GM18511 (cell line): Measurements from ENCODE around the gene TRMT44.
"Not testable (repeated sequence)": the region's sequence is repeated elsewhere in the genome, so short reads cannot be mapped to it uniquely, and the experiment has no call there.

Source experiments
- ATAC-seq: cut with Tn5 transposase; IDR thresholded peaks from one replicate; pipeline ENCODE4 v1.9.1; 2021; ENCODE audit warnings: mild to moderate bottlenecking, moderate library complexity; ENCODE audit not compliant: unreplicated experiment

The TRMT44 gene

DNA sequence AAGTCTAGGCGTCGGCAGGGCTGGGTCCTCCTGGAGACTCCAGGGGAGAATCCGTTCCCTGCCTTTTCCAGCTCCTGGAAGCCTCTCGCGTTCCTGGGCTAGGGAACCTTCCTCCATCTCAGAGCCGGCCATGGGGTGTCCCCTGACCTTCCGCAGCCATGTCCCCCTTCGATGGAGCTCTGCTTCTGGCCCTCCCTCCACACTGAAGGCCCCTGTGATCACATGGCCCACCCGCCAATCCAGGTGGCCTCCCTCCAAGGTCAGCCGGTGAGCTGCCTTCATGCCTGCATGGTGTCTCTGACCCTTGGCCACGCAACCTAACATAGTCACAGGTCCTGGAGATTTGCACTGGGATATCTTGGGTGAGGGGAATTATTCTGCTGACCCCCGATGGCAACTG lies 69.6 kb downstream of the TRMT44 start:
- no peak for ATAC-seq

DNA sequence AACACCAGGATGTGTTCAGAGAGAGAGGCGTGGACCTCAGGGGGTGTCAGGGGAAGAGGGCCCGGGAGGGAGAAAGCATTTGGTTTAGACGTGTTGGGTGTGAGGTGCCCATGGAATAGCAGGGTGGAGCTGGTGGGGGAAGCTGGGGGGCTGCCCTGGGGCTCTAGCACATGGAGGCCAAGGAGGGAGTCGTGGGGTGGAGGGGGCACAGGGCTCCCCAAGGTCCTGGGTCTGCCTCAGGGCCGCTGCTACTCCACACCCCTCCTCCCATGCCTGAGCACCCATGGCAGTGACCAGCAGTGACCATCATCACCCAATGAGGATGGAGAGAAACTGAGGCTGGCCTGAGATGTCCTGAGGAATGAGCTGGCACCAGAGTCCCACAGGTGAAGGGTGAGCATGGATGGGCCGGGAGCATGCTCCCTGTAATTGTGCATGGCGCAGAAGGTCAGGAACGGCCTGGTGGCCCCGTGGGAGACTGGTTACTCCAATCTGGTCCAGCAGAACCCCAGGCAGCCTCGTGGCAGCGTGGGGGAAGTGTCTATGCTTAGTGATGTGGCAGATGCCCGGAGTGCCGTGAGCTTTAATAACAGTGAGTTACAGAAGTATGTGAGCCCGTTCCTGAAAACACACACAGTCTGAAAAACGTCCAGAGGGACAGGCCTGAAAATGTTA lies 70.2 kb downstream of the TRMT44 start:
- ATAC-seq, result no peak

DNA sequence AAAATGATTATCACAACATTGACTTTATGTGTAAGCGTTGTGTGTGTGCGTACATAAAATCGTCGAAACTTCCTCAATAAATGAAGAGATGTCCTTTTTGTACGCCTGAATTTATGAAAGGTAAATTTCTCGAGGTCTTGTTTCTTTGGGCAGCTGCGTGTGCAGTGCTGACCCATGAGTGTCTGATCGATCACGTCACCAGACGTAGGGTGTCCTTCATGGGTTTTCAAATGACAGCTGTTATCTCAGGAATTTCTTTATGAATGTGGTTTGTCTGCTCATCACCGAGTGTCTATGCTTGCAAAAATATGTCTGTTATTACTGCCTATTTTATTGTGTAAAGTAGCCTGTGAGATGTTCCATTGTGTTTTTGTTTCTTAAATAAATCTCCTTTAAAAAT lies 71.9 kb downstream of the TRMT44 start:
- no peak for ATAC-seq

DNA sequence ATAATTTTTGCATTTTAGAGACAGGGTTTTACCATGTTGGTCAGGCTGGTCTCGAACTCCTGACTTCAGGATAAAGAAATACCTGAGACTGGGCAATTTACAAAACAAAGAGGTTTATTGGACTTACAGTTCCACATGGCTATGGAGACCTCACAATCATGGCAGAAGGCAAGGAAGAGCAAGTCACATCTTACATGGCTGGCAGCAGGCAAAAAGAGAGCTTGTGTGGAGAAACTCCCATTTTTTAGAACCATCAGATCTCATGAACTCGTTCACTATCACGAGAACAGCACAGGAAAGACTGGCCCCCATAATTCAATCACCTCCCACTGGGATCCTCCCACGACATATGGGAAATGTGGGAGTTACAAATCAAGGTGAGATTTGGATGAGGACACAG lies 72.5 kb downstream of the TRMT44 start:
- not testable (repeated sequence) for ATAC-seq

DNA sequence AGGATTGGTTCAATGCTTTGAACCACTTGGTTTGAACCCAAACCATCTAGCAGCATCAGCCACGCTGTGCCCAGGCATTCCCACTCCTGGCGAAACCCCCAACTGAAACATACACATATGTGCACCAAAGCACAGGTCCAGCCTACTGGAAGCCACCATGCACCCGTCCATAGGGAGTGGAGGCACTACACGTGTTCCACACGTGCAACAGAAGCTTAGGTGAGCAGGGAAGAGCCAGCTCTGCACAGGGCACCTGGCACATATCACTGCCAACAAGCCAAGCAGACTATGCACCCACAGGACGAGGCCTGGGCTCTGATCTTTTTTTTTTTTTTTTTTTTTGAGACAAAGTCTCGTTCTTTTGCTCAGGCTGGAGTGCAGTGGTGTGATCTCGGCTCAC lies 73.4 kb downstream of the TRMT44 start:
- ATAC-seq, result no peak

DNA sequence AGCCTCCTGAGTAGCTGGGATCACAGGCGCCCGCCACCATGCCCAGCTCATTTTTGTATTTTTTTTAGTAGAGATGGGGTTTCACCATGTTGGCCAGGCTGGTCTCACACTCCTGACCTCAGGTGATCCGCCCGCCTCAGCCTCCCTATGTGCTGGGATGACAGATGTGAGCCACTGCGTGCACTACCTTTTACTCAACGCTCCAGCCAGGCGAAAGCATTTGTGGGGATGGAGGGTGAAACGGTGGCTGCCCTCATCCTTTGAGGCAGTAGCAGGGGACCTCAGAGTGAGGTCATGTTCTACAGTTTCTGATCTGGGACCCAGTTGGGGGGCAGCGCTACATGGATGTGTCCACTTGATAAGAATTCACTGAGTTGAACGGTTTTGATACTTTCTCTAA lies 73.8 kb downstream of the TRMT44 start:
- ATAC-seq, result no peak

DNA sequence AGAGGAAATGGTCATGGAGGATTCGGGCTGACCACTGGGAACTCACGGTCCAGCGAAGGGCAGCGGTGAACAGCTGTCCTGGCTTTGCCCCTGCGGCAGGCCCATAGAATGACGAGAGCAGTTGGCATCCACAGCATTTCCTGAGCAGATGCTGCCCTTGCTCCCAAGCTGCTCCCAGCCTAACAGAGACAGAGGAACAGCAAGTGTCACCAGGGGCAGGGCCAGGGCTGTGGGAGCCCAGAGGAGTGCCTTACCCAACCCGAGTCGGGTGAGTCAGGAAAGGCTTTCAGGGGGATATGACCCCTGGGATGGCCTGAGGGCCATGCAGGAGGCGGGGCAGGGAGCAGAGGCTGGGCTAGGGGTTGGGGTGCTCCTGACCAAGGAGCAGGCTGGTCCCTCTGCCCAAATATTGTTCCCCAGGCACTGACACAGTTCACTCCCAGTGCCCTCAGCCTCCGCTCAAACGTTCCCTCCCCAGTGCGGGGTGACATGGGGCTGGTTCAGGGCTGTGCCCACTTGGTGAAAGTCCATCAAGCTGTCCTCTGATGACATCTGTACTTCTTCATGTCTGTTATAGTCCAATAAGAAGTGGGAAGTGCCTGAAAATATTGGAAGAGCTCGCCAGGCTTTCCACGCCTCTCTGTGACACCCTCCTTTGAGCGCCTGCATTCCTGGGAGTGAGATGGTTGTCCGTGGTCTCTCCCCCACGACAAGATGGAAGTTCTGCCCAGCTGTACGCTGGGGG lies 74.9 kb downstream of the TRMT44 start:
- no peak for ATAC-seq

DNA sequence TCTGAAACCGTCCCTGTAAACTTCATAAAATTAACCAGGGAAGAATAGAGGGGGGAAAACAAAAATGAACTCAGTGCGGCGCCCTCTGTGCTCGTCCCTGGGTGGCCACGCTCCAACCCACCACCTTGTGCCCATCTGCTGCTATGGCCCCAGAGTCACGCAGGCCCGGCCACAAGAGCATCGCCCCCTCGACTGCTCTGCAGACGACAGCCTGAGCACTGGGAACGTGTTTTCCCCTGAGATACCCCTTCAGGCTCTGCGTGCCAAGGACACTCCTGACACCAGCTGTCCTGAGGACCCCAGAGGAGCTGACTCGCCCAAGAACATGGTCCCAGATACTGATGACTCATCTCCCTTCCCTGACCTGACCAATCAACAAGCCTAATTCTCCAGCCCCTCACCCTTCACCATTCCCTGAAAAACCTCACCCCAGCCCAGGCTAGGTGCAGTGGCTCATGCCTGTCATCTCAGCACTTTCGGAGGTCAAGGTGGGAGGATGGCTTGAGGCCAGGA lies 75.5 kb downstream of the TRMT44 start:
- ATAC-seq, result no peak

DNA sequence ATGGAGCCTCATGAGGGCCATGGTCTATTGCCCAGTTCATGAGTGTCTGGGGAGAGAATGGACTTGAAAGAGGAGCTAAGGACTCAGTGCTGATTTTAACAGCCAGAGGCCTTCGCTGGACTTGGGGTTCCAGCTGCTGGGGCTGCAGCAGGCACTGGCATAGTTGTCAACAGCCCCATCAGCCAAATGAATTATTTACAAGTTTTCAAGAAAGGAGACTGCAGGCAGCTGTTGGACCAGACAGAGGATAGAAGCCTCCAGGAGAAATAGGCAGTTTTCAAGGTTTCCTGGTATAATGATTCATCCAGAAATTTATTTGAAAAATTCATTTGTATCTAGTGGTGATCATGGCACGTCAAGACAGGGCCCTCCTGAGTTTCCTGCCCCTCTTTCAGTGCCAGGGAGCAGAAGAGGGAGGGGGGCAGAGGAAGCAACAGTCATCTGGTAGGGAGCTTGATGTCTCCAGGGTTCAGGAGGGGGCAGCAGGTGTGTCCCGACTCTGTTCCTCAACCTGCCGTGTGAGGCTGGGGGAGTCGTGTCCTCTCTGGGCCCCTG lies 76.5 kb downstream of the TRMT44 start:
- no peak for ATAC-seq

DNA sequence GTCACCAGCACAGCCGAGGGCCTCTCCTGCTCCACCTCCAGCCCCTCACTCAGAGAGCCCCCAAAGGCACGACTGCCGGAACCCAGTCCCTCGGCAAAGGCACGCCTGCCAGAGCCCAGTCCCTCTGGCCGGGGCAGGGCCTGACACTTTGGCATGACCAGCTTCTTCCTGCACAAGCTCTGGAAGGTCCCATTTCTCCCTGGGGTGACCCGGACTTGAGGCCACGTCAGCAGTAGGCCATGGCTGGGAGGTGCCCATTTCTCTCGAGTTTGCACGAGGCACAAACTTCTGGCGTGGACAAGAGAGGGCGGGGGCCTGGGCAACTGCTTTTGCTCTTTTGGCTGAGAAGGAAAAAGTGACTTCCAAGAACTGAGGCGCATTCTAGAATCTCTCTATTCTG lies 77.4 kb downstream of the TRMT44 start:
- ATAC-seq, result no peak

DNA sequence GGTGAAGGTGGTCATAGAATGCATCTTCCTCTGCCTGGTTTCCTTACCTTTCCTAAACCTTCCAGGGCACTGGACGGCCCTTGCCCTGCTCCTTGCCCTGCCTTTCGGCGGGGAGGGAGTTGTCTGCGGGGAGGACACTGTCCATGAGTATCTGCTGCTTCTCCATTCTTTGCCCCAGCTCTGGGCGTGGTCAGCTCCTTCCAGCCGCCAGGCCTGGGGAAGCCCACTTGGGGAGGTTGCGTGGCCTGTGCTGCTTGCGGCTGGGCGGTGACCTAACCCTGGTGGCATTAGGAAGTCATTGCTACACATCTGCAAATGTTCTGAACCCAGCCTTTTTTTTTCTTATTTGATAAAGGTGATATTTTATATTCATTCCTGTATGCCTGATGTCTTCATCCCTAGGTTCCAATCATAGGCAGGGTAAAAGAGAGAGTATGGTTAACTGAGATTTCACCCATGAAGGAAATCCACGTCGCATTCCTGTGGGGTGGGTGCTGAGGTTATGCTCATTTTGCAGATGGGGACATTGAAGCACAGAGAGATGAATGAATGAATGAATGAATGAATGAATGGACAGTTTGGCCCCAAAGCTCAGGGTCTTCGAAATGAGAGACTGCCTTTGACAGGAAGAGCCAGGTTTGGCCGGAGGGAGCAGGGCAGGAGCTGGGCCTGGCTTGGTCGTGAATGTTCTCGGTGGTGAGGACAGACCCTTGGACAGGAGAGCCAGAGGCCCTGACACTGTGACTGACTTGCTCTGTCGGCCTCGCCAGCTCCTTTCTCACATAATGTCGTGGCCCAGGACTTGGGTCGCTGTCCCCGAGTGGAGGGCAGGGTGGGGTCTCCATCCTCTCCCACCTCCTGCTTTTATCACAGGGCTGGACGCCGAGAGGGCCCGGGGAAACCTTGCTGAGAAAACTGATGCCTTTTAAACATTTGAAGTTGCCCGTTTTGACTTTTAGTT lies 81.9 kb downstream of the TRMT44 start:
- ATAC-seq, result no peak

DNA sequence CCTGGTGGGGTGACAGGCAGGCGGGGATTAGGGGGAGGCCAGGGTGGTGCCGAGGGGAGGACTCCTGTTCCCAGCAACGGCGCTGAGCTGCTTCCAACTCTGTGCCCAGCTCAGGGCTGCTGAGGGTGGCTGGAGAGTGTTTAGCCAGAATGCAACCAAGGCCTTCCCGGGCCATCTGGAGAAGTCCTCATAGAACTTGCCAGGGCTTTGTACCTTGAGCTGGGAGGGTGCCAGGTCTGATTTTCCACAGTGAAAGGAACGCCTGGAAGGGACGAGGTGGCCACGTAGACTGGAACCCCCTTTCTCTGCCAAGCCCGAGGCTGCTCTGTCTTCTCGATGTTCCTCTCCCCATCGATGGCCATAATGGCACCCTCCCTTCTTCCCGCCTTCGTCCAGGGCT lies 82.6 kb downstream of the TRMT44 start:
- no peak for ATAC-seq

DNA sequence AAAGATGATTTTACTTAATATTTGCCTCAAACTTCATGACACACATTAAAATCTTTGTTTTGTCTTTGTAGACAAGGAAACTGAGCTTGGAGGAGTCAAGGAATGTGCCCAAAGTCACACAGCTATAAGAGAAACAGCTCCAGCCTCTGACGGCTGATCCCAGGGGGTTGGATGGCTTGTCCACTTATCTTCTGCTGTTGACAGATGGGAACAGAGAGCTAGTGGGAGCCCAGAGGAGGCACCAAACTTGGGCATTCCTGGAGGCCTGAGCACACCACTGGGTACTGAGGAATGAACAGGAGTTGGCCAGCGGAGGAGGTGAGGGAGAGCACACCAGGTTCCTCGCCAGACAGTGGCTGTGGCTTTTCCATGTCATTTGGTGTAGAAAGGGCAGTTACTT lies 83.2 kb downstream of the TRMT44 start:
- no peak for ATAC-seq

DNA sequence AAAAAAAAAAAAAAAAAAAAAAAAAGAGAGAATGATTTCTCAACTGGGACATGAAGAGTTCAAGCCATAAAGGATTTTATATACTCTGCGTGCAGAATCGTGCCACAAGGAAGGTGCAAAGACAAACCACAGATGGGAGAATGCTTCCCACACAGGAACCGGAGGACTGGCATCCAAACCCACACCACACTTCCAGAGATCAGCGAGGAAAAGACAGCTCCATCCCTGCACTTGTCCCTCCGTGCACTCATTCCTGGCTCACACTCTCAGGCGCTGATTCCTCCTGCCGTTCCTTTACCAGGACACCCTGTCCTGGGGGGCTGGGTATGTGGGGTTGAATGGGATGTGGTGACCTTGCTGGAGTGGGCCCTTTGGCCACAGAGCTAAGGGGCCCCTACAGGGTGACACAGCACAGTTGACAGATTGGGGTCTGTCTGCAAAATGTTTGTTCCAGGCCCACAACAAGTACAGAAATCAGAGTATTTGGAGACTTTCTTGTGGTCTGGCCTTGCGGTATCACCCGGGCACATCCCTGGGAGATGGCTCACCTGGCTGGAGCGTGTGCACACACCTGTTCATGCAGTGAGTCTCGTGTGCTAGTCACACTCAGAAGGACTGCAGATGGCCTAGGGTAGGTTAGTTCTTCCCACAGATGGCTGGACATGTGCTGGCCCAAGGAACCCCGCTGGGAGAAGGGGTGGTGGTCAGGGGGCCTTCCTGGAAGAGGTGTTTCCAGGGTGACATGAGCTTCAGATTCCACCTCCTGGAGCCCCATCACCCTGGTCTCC lies 84.2 kb downstream of the TRMT44 start:
- no peak for ATAC-seq

DNA sequence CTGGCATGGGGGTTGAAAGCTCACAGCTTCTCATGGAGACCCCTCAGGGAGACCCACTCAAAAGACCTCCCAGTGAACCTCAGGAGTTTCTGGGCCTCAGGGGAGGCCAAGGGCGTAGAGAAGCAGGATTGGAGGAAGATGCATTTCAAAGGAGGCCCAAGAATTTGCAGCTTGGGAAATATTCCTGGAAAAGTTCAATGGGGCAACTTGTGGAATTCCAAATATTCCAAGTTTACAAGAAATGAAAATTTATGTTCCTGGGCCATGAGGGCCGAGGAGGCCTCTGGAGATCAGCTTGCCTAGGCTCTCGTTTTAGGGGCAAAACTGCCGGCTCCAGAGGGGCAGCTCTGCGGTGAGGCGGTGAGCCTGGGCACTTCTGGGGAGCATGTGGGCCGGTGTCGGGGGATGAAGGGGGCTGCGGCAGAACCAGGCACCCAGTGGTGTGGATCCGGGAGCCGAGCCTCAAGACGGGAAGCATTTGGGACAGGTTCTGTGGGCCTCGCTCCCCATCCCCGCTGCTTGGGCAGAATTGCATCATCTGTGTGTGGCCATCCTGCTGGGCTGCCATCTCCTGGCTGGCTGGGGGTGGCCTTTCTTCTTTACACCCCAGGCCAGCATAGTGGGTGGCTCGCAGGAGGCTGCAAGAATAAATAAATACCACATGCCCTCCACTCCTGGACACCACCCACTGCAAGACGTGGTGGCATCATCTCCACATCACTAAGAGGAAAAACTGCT lies 85.0 kb downstream of the TRMT44 start:
- ATAC-seq, result no peak
